NCI-H146 treated with DMSO at 0.1 percent for 48 hours (cell line): Measurements from ENCODE around the gene FAM216B.
A peak's percentile ranks its signal among the peaks of the same experiment; 100 is the strongest.
"Not testable (repeated sequence)": the region's sequence is repeated elsewhere in the genome, so short reads cannot be mapped to it uniquely, and the experiment has no call there.

Source experiments
- DNase-seq: peaks from one replicate; lab custom pipeline; 2025; ENCODE audit not compliant: unreplicated experiment; lab: John Stamatoyannopoulos, UW

FAM216B gene

GRCh38 chr13:42781352-42781751 lies at the start of gene FAM216B:
FAM216B (plus strand) TSS chr13:42781584; CDS start chr13:42784068, 2,484 bp downstream.
- DNase-seq = no peak

GRCh38 chr13:42732073-42732472 lies 49.3 kb upstream of the FAM216B start:
- DNase-seq = no peak

- no peak for DNase-seq
Measured at GRCh38 chr13:42733046-42733445, 48.3 kb upstream of the FAM216B start.

GRCh38 chr13:42735010-42735409 lies 46.4 kb upstream of the FAM216B start:
- no peak for DNase-seq

GRCh38 chr13:42740753-42741152 lies 40.6 kb upstream of the FAM216B start:
- DNase-seq = no peak

GRCh38 chr13:42741914-42742313 lies 39.5 kb upstream of the FAM216B start:
- DNase-seq = no peak

GRCh38 chr13:42745655-42746054 lies 35.7 kb upstream of the FAM216B start:
- no peak for DNase-seq

- DNase-seq = no peak
Measured at GRCh38 chr13:42746866-42747265, 34.5 kb upstream of the FAM216B start.

GRCh38 chr13:42747399-42747873 lies 33.9 kb upstream of the FAM216B start:
- DNase-seq = no peak

- no peak for DNase-seq
Measured at GRCh38 chr13:42750794-42751193, 30.6 kb upstream of the FAM216B start.

GRCh38 chr13:42751693-42752092 lies 29.7 kb upstream of the FAM216B start:
- no peak for DNase-seq

GRCh38 chr13:42752731-42753130 lies 28.7 kb upstream of the FAM216B start:
- DNase-seq = no peak

- DNase-seq = no peak
Measured at GRCh38 chr13:42753697-42754096, 27.7 kb upstream of the FAM216B start.

GRCh38 chr13:42754801-42755510 lies 26.4 kb upstream of the FAM216B start:
- no peak for DNase-seq

- no peak for DNase-seq
Measured at GRCh38 chr13:42757678-42758420, 23.5 kb upstream of the FAM216B start.

GRCh38 chr13:42758515-42758914 lies 22.9 kb upstream of the FAM216B start:
- DNase-seq = no peak

- no peak for DNase-seq
Measured at GRCh38 chr13:42760951-42761350, 20.4 kb upstream of the FAM216B start.

GRCh38 chr13:42762251-42762650 lies 19.1 kb upstream of the FAM216B start:
- no peak for DNase-seq

- DNase-seq = no peak
Measured at GRCh38 chr13:42762917-42763316, 18.5 kb upstream of the FAM216B start.

GRCh38 chr13:42766016-42766415 lies 15.4 kb upstream of the FAM216B start:
- peak; percentile 54 for DNase-seq

GRCh38 chr13:42769650-42770049 lies 11.7 kb upstream of the FAM216B start:
- no peak for DNase-seq

- not testable (repeated sequence) for DNase-seq
Measured at GRCh38 chr13:42776558-42776957, 4.8 kb upstream of the FAM216B start.
